Measurements from ENCODE around the gene CRP. TPM values are rescaled to one million over a fixed set of nuclear protein-coding genes. Genes with fewer than 3 reads are reported as not detected.

CRP gene
- total RNA-seq, 1 experiment from 2014 or later, result 0.90 TPM

GRCh38 chr1:159756397-159756796 lies 42.0 kb upstream of the CRP start:
- Histone ChIP-seq H3K4me3 (ENCODE audit: low read depth in 2 of 2, low read length in 2 of 2) (no peak overlapping the region), H3K36me3 (ENCODE audit: control insufficient read depth, insufficient read depth, low read length) (no peaks in the 10 kb centered on the region), H3K27ac (ENCODE audit: low read length) (no peak overlapping the region), H3K27me3 (ENCODE audit: control insufficient read depth, insufficient read depth, low read length) (no peaks in the 10 kb centered on the region), H3K9me3 (ENCODE audit: control insufficient read depth, insufficient read depth, low read depth, low read length) (no peaks in the 10 kb centered on the region), H3K4me1 (ENCODE audit: control insufficient read depth, insufficient read depth, low read length) (no peaks in the 10 kb centered on the region)
- intact Hi-C loops (cut with micrococcal nuclease; ENCODE audit: unreplicated experiment) (no loop called here), in situ Hi-C loops (cut with HindIII; ENCODE audit: low pct_unique_long_range_greater_than_20kb, low sequenced_read_pairs) (no loop called here)
- ATAC-seq (no peak), DNase-seq (ENCODE audit: low read depth, low spot score) (no peak)
- no TSS peak for BruUV-seq (replicated peaks)
- POLR2A ChIA-PET, result no interaction called here
- CTCF ChIA-PET, result no interaction called here
- TF ChIP-seq CTCF (IDR thresholded peaks at IDR 0.05) (no peak), POLR2AphosphoS5 (IDR thresholded peaks at IDR 0.05; ENCODE audit: low read depth, low read length) (no peak), REST (IDR thresholded peaks at IDR 0.05; ENCODE audit: insufficient read depth in 1 of 2, low read depth in 2 of 2, low read length in 1 of 2) (no peak), TCF7L2 (IDR thresholded peaks at IDR 0.05; ENCODE audit: low read depth, low read length) (no peak), SIN3A (IDR thresholded peaks at IDR 0.05; ENCODE audit: borderline replicate concordance, insufficient read depth, low read depth, low read length) (no peak)

- in situ Hi-C loops (cut with HindIII; ENCODE audit: low pct_unique_long_range_greater_than_20kb, low sequenced_read_pairs) (no loop called here), intact Hi-C loops (cut with micrococcal nuclease; ENCODE audit: unreplicated experiment) (no loop called here)
- H3K9me3 ChIP-seq (ENCODE audit: control insufficient read depth, insufficient read depth, low read depth, low read length), result no peaks in the 10 kb centered on the region
- H3K36me3 ChIP-seq (ENCODE audit: control insufficient read depth, insufficient read depth, low read length), result no peaks in the 10 kb centered on the region
- CTCF ChIA-PET, result no interaction called here
- TF ChIP-seq REST (IDR thresholded peaks at IDR 0.05; ENCODE audit: insufficient read depth in 1 of 2, low read depth in 2 of 2, low read length in 1 of 2), result no peak
- no peak for TF ChIP-seq POLR2AphosphoS5 (IDR thresholded peaks at IDR 0.05; ENCODE audit: low read depth, low read length)
- no peak for TF ChIP-seq TCF7L2 (IDR thresholded peaks at IDR 0.05; ENCODE audit: low read depth, low read length)
- TF ChIP-seq SIN3A (IDR thresholded peaks at IDR 0.05; ENCODE audit: borderline replicate concordance, insufficient read depth, low read depth, low read length), result no peak
- no peak for TF ChIP-seq CTCF (IDR thresholded peaks at IDR 0.05)
- H3K27ac ChIP-seq (ENCODE audit: low read length), result no peak overlapping the region
- POLR2A ChIA-PET, result no interaction called here
- no peak overlapping the region for H3K4me3 ChIP-seq (ENCODE audit: low read depth in 2 of 2, low read length in 2 of 2)
- H3K27me3 ChIP-seq (ENCODE audit: control insufficient read depth, insufficient read depth, low read length), result no peaks in the 10 kb centered on the region
- no TSS peak for BruUV-seq (replicated peaks)
- no peak for DNase-seq (ENCODE audit: low read depth, low spot score)
- H3K4me1 ChIP-seq (ENCODE audit: control insufficient read depth, insufficient read depth, low read length), result no peaks in the 10 kb centered on the region
- no peak for ATAC-seq
Observed at GRCh38 chr1:159755451-159756007, 41.1 kb upstream of the CRP start.

All from Panc1 (cell line).